WTC11 (cell line): ENCODE data around the gene HRG. TPM values are rescaled to one million over a fixed set of nuclear protein-coding genes. Genes with fewer than 3 reads are reported as not detected.

Experiments used
- ATAC-seq: fragments of 200-7000 bp; cut with Tn5 transposase; 2 replicates; pipeline ENCODE4 v1.10.0; 2021; ENCODE audit warnings: mild to moderate bottlenecking, moderate library complexity
- CTCF ChIA-PET: fragments of 300-600 bp; sonication (Branson Sonifier 250); formaldehyde crosslinking; loops from one replicate; lab custom pipeline; 2021; ENCODE audit warnings: antibody characterized with exemption; lab: Charles Lee
- POLR2A ChIA-PET: fragments of 350-600 bp; sonication (Branson Sonifier 250); formaldehyde crosslinking; loops from one replicate; lab custom pipeline; 2021; ENCODE audit warnings: antibody characterized with exemption; lab: Charles Lee
- DNase-seq: peaks from one replicate; pipeline ENCODE4 v3.0.0; 2021; ENCODE audit warnings: low spot score
- H3K27ac Mint-ChIP-seq: 2 replicates; pipeline ENCODE4 v1.8.0; 2021; ENCODE audit warnings: mixed read lengths
- H3K27me3 Mint-ChIP-seq: 2 replicates; pipeline ENCODE4 v1.8.0; 2021; ENCODE audit warnings: low read depth, mild to moderate bottlenecking, moderate library complexity, mixed read lengths
- H3K36me3 Mint-ChIP-seq: 2 replicates; pipeline ENCODE4 v1.8.0; 2021; ENCODE audit warnings: mixed read lengths
- H3K4me1 Mint-ChIP-seq: 2 replicates; pipeline ENCODE4 v1.8.0; 2022; ENCODE audit warnings: mixed read lengths
- H3K4me3 Mint-ChIP-seq: 2 replicates; pipeline ENCODE4 v1.8.0; 2021; ENCODE audit warnings: mild to moderate bottlenecking, moderate library complexity, mixed read lengths
- H3K9me3 Mint-ChIP-seq: 2 replicates; pipeline ENCODE4 v1.8.0; 2021; ENCODE audit warnings: mixed read lengths
- ATF1 ChIP-seq: sonication (generic); formaldehyde crosslinking; IDR thresholded peaks from 2 replicates; pipeline ENCODE4 v1.8.1; 2023; ENCODE audit warnings: mild to moderate bottlenecking, moderate library complexity, missing genetic modification reagents
- ATF2 ChIP-seq: sonication (generic); formaldehyde crosslinking; IDR thresholded peaks from 2 replicates; pipeline ENCODE4 v1.8.1; 2022; ENCODE audit warnings: low read depth, missing genetic modification reagents, borderline replicate concordance
- ERG ChIP-seq: fragments of 250-450 bp; sonication (Bioruptor Pico); IDR thresholded peaks from 2 replicates; pipeline ENCODE4 v1.8.0; 2021; ENCODE audit warnings: mild to moderate bottlenecking
- FOXP4 ChIP-seq: sonication (generic); formaldehyde crosslinking; IDR thresholded peaks from 2 replicates; pipeline ENCODE4 v1.8.0; 2022; ENCODE audit warnings: mild to moderate bottlenecking, missing genetic modification reagents
- GABPB1 ChIP-seq: sonication (generic); formaldehyde crosslinking; IDR thresholded peaks from 2 replicates; pipeline ENCODE4 v1.8.1; 2023; ENCODE audit warnings: mild to moderate bottlenecking, missing genetic modification reagents
- JAZF1 ChIP-seq: fragments of 250-450 bp; sonication (Bioruptor Pico); IDR thresholded peaks from 2 replicates; pipeline ENCODE4 v1.9.0; 2021; ENCODE audit warnings: moderate library complexity, mild to moderate bottlenecking, inconsistent platforms
- NFYB ChIP-seq: sonication (generic); formaldehyde crosslinking; conservative IDR thresholded peaks from 2 replicates; pipeline ENCODE4 v1.8.0; 2022; ENCODE audit warnings: low read depth, missing genetic modification reagents
- NR2C2 ChIP-seq: sonication (generic); formaldehyde crosslinking; IDR thresholded peaks from 2 replicates; pipeline ENCODE4 v1.8.0; 2022; ENCODE audit warnings: mild to moderate bottlenecking, missing genetic modification reagents
- OVOL2 ChIP-seq: fragments of 250-450 bp; sonication (Bioruptor Pico); IDR thresholded peaks from 2 replicates; pipeline ENCODE4 v1.9.0; 2021; ENCODE audit warnings: mild to moderate bottlenecking, borderline replicate concordance
- PRRX2 ChIP-seq: fragments of 250-450 bp; sonication (Bioruptor Pico); IDR thresholded peaks from 2 replicates; pipeline ENCODE4 v1.8.0; 2021; ENCODE audit warnings: mild to moderate bottlenecking
- RELA ChIP-seq: sonication (generic); formaldehyde crosslinking; IDR thresholded peaks from 2 replicates; pipeline ENCODE4 v1.8.1; 2022; ENCODE audit warnings: missing genetic modification reagents, mild to moderate bottlenecking, borderline replicate concordance
- SMAD4 ChIP-seq: sonication (generic); formaldehyde crosslinking; IDR thresholded peaks from 2 replicates; pipeline ENCODE4 v1.8.0; 2022; ENCODE audit warnings: mild to moderate bottlenecking, missing genetic modification reagents
- ZBTB43 ChIP-seq: sonication (generic); formaldehyde crosslinking; IDR thresholded peaks from 2 replicates; pipeline ENCODE4 v1.8.1; 2023; ENCODE audit warnings: mild to moderate bottlenecking, missing genetic modification reagents
- ZNF121 ChIP-seq: sonication (generic); formaldehyde crosslinking; IDR thresholded peaks from 2 replicates; pipeline ENCODE4 v1.8.0; 2023; ENCODE audit warnings: missing genetic modification reagents
- ZNF263 ChIP-seq: sonication (generic); formaldehyde crosslinking; IDR thresholded peaks from 2 replicates; pipeline ENCODE4 v1.8.1; 2022; ENCODE audit warnings: low read depth, mild to moderate bottlenecking, moderate library complexity, missing genetic modification reagents
- ZNF423 ChIP-seq: fragments of 250-450 bp; sonication (Bioruptor Pico); IDR thresholded peaks from 2 replicates; pipeline ENCODE4 v2.1.2; 2022; ENCODE audit warnings: mild to moderate bottlenecking, moderate library complexity
- ZNF671 ChIP-seq: fragments of 250-450 bp; sonication (Bioruptor Pico); IDR thresholded peaks from 2 replicates; pipeline ENCODE4 v1.8.0; 2021; ENCODE audit warnings: mild to moderate bottlenecking
- ZSCAN18 ChIP-seq: fragments of 250-450 bp; sonication (Bioruptor Pico); IDR thresholded peaks from 2 replicates; pipeline ENCODE4 v2.1.2; 2022; ENCODE audit warnings: mild to moderate bottlenecking, moderate library complexity
- total RNA-seq: library from RNA; stranded (reverse); gene quantifications from 3 replicates; pipeline ENCODE4 v1.2.3, GENCODE V29; 2021

HRG gene
- total RNA-seq, 1 experiment from 2014 or later: 0.24 TPM

GRCh38 chr3:186619787-186620212 lies 46.0 kb upstream of the HRG start:
- H3K4me1 Mint-ChIP-seq: peaks cover 12% of the 10 kb centered on the region
- peaks cover 25% of the 10 kb centered on the region for H3K27me3 Mint-ChIP-seq
- CTCF ChIA-PET: no interaction called here
- no peak overlapping the region for H3K27ac Mint-ChIP-seq
- POLR2A ChIA-PET: no interaction called here
- no peaks in the 10 kb centered on the region for H3K9me3 Mint-ChIP-seq
- ATAC-seq (no peak), DNase-seq (no peak)
- H3K36me3 Mint-ChIP-seq: no peaks in the 10 kb centered on the region
- H3K4me3 Mint-ChIP-seq: no peak overlapping the region
- no peak for TF ChIP-seq ZNF263 (CRISPR knock-in tag)

GRCh38 chr3:186620213-186621092 lies 45.4 kb upstream of the HRG start:
- ChIA-PET POLR2A (no interaction called here), CTCF (no interaction called here)
- H3K36me3 Mint-ChIP-seq: no peaks in the 10 kb centered on the region
- peaks cover 8% of the 10 kb centered on the region for H3K4me1 Mint-ChIP-seq
- H3K27me3 Mint-ChIP-seq: peaks cover 22% of the 10 kb centered on the region
- no peak overlapping the region for H3K4me3 Mint-ChIP-seq
- no peak for DNase-seq
- TF ChIP-seq GABPB1 (CRISPR knock-in tag) (peak; percentile 8; the same call in 1 of the 2 replicates), JAZF1 (CRISPR knock-in tag) (no peak), NFYB (no peak), ERG (CRISPR knock-in tag) (no peak), ZNF121 (CRISPR knock-in tag) (no peak)
- no peak for ATAC-seq
- H3K9me3 Mint-ChIP-seq: no peaks in the 10 kb centered on the region
- H3K27ac Mint-ChIP-seq: no peak overlapping the region

- peaks cover 17% of the 10 kb centered on the region for H3K27me3 Mint-ChIP-seq
- TF ChIP-seq ZNF423 (CRISPR knock-in tag) (no peak), ZNF671 (CRISPR knock-in tag) (no peak), ZBTB43 (no peak), PRRX2 (no peak), OVOL2 (CRISPR knock-in tag) (no peak), SMAD4 (CRISPR knock-in tag) (no peak), NR2C2 (CRISPR knock-in tag) (no peak), ATF2 (no peak), FOXP4 (CRISPR knock-in tag) (no peak), ATF1 (CRISPR knock-in tag) (no peak), ZNF263 (CRISPR knock-in tag) (no peak), ERG (CRISPR knock-in tag) (no peak), ZSCAN18 (no peak), RELA (CRISPR knock-in tag) (no peak)
- H3K27ac Mint-ChIP-seq: no peak overlapping the region
- H3K4me1 Mint-ChIP-seq: peaks cover 6% of the 10 kb centered on the region
- ChIA-PET POLR2A (no interaction called here), CTCF (interaction anchor here (1.8 kb wide), 1 partner anchor 8 kb away, joined by 5 read pairs; no protein-coding TSS in a partner anchor)
- no peak overlapping the region for H3K4me3 Mint-ChIP-seq
- no peak for ATAC-seq
- no peaks in the 10 kb centered on the region for H3K36me3 Mint-ChIP-seq
- no peak for DNase-seq
- no peaks in the 10 kb centered on the region for H3K9me3 Mint-ChIP-seq
Observed at GRCh38 chr3:186621894-186622650, 43.7 kb upstream of the HRG start.
